Ishikawa (cell line): ENCODE measurements around the gene HTRA3.

ENCODE experiments used
- CEBPB ChIP-seq: IDR thresholded peaks from 2 replicates; pipeline ENCODE4 v1.6.1; 2012
- EP300 ChIP-seq: IDR thresholded peaks from 2 replicates; pipeline ENCODE4 v1.6.1; 2012; ENCODE audit warnings: borderline replicate concordance
- TAF1 ChIP-seq: IDR thresholded peaks from 2 replicates; pipeline ENCODE4 v1.6.1; 2012; ENCODE audit warnings: low read depth, mild to moderate bottlenecking
- TCF12 ChIP-seq: IDR thresholded peaks from 2 replicates; pipeline ENCODE4 v1.6.1; 2012; ENCODE audit warnings: low read depth
- TEAD4 ChIP-seq: IDR thresholded peaks from 2 replicates; pipeline ENCODE4 v1.6.1; 2012
- YY1 ChIP-seq: IDR thresholded peaks from 2 replicates; pipeline ENCODE4 v1.6.1; 2012; ENCODE audit warnings: low read depth
- ZBTB7A ChIP-seq: IDR thresholded peaks from 2 replicates; pipeline ENCODE4 v1.6.1; 2012; ENCODE audit warnings: low read depth
- TF ChIP-seq, protein P1 (sequence below): IDR thresholded peaks from 2 replicates; pipeline ENCODE4 v1.6.1; 2012; ENCODE audit warnings: low read depth, mild to moderate bottlenecking

DNA sequence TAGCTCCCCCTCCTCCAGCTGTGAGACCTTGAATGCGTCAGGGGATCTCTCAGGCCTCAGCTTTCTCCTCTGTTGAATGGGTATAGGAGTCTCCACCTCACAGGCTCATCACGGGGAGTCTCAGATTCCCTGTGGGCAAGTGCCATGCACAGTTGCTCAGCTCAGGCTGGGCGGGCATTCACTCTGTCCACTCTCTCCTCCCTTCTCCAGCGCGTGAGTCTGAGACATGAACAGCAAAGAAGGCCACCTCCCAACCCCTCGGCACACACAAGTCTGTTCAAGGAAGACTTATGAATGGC, 60.0 kb downstream of the HTRA3 start:
- TF ChIP-seq EP300 (no peak), TAF1 (no peak), TEAD4 (no peak), CEBPB (no peak), TCF12 (no peak), ZBTB7A (no peak), YY1 (no peak)
- TF ChIP-seq, protein P1, sequence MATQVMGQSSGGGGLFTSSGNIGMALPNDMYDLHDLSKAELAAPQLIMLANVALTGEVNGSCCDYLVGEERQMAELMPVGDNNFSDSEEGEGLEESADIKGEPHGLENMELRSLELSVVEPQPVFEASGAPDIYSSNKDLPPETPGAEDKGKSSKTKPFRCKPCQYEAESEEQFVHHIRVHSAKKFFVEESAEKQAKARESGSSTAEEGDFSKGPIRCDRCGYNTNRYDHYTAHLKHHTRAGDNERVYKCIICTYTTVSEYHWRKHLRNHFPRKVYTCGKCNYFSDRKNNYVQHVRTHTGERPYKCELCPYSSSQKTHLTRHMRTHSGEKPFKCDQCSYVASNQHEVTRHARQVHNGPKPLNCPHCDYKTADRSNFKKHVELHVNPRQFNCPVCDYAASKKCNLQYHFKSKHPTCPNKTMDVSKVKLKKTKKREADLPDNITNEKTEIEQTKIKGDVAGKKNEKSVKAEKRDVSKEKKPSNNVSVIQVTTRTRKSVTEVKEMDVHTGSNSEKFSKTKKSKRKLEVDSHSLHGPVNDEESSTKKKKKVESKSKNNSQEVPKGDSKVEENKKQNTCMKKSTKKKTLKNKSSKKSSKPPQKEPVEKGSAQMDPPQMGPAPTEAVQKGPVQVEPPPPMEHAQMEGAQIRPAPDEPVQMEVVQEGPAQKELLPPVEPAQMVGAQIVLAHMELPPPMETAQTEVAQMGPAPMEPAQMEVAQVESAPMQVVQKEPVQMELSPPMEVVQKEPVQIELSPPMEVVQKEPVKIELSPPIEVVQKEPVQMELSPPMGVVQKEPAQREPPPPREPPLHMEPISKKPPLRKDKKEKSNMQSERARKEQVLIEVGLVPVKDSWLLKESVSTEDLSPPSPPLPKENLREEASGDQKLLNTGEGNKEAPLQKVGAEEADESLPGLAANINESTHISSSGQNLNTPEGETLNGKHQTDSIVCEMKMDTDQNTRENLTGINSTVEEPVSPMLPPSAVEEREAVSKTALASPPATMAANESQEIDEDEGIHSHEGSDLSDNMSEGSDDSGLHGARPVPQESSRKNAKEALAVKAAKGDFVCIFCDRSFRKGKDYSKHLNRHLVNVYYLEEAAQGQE, result no peak
